ENCODE results near the gene RAB3IP.
"Not testable (repeated sequence)": the region's sequence is repeated elsewhere in the genome, so short reads cannot be mapped to it uniquely, and the experiment has no call there.

Gene RAB3IP

DNA sequence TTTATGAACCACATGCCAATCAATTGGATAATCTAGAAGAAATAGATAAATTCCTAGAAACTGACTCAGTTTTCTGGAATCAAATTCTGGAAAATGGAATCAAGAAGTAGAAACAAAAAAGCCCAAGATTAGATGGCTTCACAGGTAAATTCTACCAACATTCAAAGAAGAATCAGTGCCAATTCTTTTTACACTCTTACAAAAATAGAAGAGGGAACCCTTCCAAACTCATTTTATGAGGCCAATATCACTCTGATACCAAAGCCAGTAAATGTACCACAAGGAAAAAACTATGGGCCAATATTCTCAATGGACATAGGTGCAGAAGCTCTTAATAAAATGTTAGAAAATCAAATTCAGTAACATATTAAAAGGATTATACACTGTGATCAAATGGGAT, 50.7 kb downstream of the RAB3IP start:
- H2BK120ac ChIP-seq (ENCODE audit: low read depth, low read length) = no peak overlapping the region
- H3K4me3 ChIP-seq (ENCODE audit: low read length) = no peak overlapping the region
- DNase-seq = no peak

DNA sequence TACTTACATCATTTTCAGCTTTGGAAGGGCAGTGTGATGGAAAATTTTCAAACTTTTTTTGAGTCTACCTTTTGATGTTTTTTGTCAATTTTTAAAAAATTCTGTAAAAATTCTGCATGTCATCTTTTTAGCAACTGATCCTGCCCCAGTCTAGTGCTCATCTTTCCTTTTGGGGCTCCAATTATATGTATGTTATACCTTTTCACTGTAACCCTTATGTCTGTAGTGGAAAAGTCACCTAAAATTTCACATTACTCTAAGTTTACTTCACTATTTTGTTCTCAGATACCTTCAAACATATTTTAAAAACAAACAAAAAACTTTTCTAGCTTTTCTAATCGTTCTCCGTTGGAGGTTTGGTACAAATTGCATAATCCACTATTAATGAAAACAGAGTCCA, 53.9 kb downstream of the RAB3IP start:
- H3K9ac ChIP-seq (ENCODE audit: low read length) = no peak overlapping the region
- H3K4me1 ChIP-seq (ENCODE audit: control insufficient read depth, low read depth, low read length) = no peaks in the 10 kb centered on the region
- no peaks in the 10 kb centered on the region for H3K27me3 ChIP-seq (ENCODE audit: insufficient read depth, low read length, poor library complexity)
- no peak overlapping the region for H4K5ac ChIP-seq (ENCODE audit: low read length)
- no peak overlapping the region for H2BK15ac ChIP-seq (replicated peaks; ENCODE audit: low read depth)
- no peak overlapping the region for H3K4me2 ChIP-seq (ENCODE audit: low read length)
- H4K8ac ChIP-seq (ENCODE audit: low read depth, low read length) = no peak overlapping the region
- no peaks in the 10 kb centered on the region for H3K79me1 ChIP-seq (ENCODE audit: low read length)
- H3K18ac ChIP-seq (ENCODE audit: low read length) = no peak overlapping the region
- no peak overlapping the region for H3K4ac ChIP-seq (ENCODE audit: low read depth, low read length)
- H2AK5ac ChIP-seq (ENCODE audit: low read length) = no peak overlapping the region
- DNase-seq = no peak
- H3K23ac ChIP-seq (ENCODE audit: low read length) = no peak overlapping the region
- no peak overlapping the region for H3K56ac ChIP-seq (ENCODE audit: low read length)
- H3K36me3 ChIP-seq (ENCODE audit: control insufficient read depth, insufficient read depth, low read length) = no peaks in the 10 kb centered on the region
- 100% methylated on average over 1 of the region's 2 CpGs for WGBS (ENCODE audit: extremely low coverage, insufficient coverage, low lambda C conversion rate)
- H2BK5ac ChIP-seq (ENCODE audit: low read length) = no peak overlapping the region
- no peak overlapping the region for H2BK120ac ChIP-seq (ENCODE audit: low read depth, low read length)
- H3K79me2 ChIP-seq (ENCODE audit: control insufficient read depth, insufficient read depth, low read length) = no peaks in the 10 kb centered on the region
- H3K27ac ChIP-seq (ENCODE audit: low read depth, low read length) = no peak overlapping the region
- H3K4me3 ChIP-seq (ENCODE audit: low read length) = no peak overlapping the region

More for the DNA sequence above, 50.7 kb downstream of the RAB3IP start:
- no peak overlapping the region for H3K18ac ChIP-seq (ENCODE audit: low read length)
- H2BK5ac ChIP-seq (ENCODE audit: low read length) = no peak overlapping the region
- no peak overlapping the region for H2BK15ac ChIP-seq (replicated peaks; ENCODE audit: low read depth)
- no peak overlapping the region for H3K56ac ChIP-seq (ENCODE audit: low read length)
- H3K79me2 ChIP-seq (ENCODE audit: control insufficient read depth, insufficient read depth, low read length) = no peaks in the 10 kb centered on the region
- H3K27me3 ChIP-seq (ENCODE audit: insufficient read depth, low read length, poor library complexity) = no peaks in the 10 kb centered on the region
- no peaks in the 10 kb centered on the region for H3K79me1 ChIP-seq (ENCODE audit: low read length)
- H2AK5ac ChIP-seq (ENCODE audit: low read length) = no peak overlapping the region
- no peak overlapping the region for H3K9ac ChIP-seq (ENCODE audit: low read length)
- H4K5ac ChIP-seq (ENCODE audit: low read length) = no peak overlapping the region
- H3K4me1 ChIP-seq (ENCODE audit: control insufficient read depth, low read depth, low read length) = no peaks in the 10 kb centered on the region
- no peak overlapping the region for H3K4ac ChIP-seq (ENCODE audit: low read depth, low read length)
- no peak overlapping the region for H3K4me2 ChIP-seq (ENCODE audit: low read length)
- no peak overlapping the region for H3K23ac ChIP-seq (ENCODE audit: low read length)
- H4K8ac ChIP-seq (ENCODE audit: low read depth, low read length) = no peak overlapping the region
- H3K36me3 ChIP-seq (ENCODE audit: control insufficient read depth, insufficient read depth, low read length) = no peaks in the 10 kb centered on the region
- H3K27ac ChIP-seq (ENCODE audit: low read depth, low read length) = no peak overlapping the region

DNA sequence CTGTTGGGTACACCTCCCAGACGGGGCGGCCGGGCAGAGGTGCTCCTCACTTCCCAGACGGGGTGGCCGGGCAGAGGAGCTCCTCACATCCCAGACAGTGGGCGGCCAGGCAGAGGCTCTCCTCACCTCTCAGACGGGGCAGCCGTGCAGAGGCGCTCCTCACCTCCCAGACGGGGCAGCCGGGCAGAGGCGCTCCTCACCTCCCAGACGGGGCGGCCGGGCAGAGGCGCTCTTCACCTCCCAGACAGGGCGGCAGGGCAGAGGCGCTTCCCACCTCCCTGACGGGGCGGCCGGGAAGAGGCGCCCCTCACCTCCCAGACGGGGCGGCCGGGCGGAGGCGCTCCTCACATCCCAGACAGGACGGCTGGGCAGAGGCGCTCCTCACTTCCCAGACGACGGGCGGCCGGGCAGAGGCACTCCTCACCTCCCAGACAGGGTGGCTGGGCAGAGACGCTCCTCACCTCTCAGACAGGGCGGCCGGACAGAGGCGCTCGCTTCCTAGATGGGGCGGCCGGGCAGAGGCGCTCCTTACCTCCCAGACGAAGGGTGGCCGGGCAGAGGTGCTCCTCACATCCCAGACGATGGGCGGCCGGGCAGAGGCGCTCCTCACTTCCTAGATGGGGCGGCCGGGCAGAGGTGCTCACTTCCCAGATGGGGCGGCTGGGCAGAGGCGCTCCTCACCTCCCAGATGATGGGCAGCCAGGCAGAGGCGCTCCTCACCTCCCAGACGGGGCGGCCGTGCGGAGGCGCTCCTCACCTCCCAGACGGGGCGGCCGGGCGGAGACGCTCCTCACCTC, 68.6 kb downstream of the RAB3IP start:
- H3K4me2 ChIP-seq (ENCODE audit: low read length); H3K79me1 ChIP-seq (ENCODE audit: low read length); H3K27me3 ChIP-seq (ENCODE audit: insufficient read depth, low read length, poor library complexity); DNase-seq; H3K27ac ChIP-seq (ENCODE audit: low read depth, low read length); H3K56ac ChIP-seq (ENCODE audit: low read length); H2BK15ac ChIP-seq (replicated peaks; ENCODE audit: low read depth); H3K79me2 ChIP-seq (ENCODE audit: control insufficient read depth, insufficient read depth, low read length); H3K23ac ChIP-seq (ENCODE audit: low read length); H3K36me3 ChIP-seq (ENCODE audit: control insufficient read depth, insufficient read depth, low read length); H3K4me3 ChIP-seq (ENCODE audit: low read length); H2BK5ac ChIP-seq (ENCODE audit: low read length); H2BK120ac ChIP-seq (ENCODE audit: low read depth, low read length); H3K18ac ChIP-seq (ENCODE audit: low read length); H4K5ac ChIP-seq (ENCODE audit: low read length); H3K4me1 ChIP-seq (ENCODE audit: control insufficient read depth, low read depth, low read length); H4K8ac ChIP-seq (ENCODE audit: low read depth, low read length); H3K4ac ChIP-seq (ENCODE audit: low read depth, low read length); H2AK5ac ChIP-seq (ENCODE audit: low read length); H3K9ac ChIP-seq (ENCODE audit: low read length): not testable (repeated sequence)
- no CpG with 5 or more reads among the region's 62 CpGs for WGBS (ENCODE audit: extremely low coverage, insufficient coverage, low lambda C conversion rate)

DNA sequence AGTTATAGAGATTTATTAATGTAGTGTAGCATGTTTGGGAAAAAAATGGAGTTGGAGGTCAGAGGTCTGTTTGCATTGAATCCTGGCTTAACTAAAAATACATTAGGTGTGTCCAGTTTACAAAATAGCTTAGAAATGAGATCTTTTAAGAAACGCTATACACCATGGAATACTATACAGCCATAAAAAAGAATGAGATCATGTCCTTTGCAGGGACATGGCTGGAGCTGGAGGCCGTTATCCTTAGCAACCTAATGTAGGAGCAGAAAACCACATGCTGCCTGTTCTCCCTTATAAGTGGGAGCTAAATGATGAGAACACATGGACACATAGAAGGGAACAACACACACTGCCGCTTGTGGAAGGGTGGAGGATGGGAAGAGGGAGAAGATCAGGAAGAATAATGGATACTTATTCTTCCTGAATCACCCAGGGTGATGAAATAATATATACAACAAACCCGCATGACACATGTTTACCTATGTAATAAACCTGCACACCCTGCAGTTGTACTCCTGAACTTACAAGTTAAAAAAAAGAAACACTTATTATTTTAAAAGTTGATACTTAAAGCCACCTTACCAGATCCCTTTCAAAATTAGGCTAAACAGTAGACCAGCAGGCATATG, 72.3 kb downstream of the RAB3IP start:
- no peak overlapping the region for H2AK5ac ChIP-seq (ENCODE audit: low read length)
- no peak overlapping the region for H2BK120ac ChIP-seq (ENCODE audit: low read depth, low read length)
- no peak overlapping the region for H3K4me3 ChIP-seq (ENCODE audit: low read length)
- no peak overlapping the region for H3K4me2 ChIP-seq (ENCODE audit: low read length)
- no peak for DNase-seq
- no peak overlapping the region for H4K5ac ChIP-seq (ENCODE audit: low read length)
- H3K23ac ChIP-seq (ENCODE audit: low read length) = no peak overlapping the region
- H3K27ac ChIP-seq (ENCODE audit: low read depth, low read length) = no peak overlapping the region
- no peak overlapping the region for H2BK15ac ChIP-seq (replicated peaks; ENCODE audit: low read depth)
- no peak overlapping the region for H3K4ac ChIP-seq (ENCODE audit: low read depth, low read length)
- H3K79me1 ChIP-seq (ENCODE audit: low read length) = no peaks in the 10 kb centered on the region
- H3K9ac ChIP-seq (ENCODE audit: low read length) = no peak overlapping the region
- H3K27me3 ChIP-seq (ENCODE audit: insufficient read depth, low read length, poor library complexity) = no peaks in the 10 kb centered on the region
- no peak overlapping the region for H3K56ac ChIP-seq (ENCODE audit: low read length)
- H3K18ac ChIP-seq (ENCODE audit: low read length) = no peak overlapping the region
- H4K8ac ChIP-seq (ENCODE audit: low read depth, low read length) = no peak overlapping the region
- no CpG with 5 or more reads among the region's 4 CpGs for WGBS (ENCODE audit: extremely low coverage, insufficient coverage, low lambda C conversion rate)
- no peak overlapping the region for H2BK5ac ChIP-seq (ENCODE audit: low read length)
- no peaks in the 10 kb centered on the region for H3K79me2 ChIP-seq (ENCODE audit: control insufficient read depth, insufficient read depth, low read length)
- H3K36me3 ChIP-seq (ENCODE audit: control insufficient read depth, insufficient read depth, low read length) = no peaks in the 10 kb centered on the region
- no peaks in the 10 kb centered on the region for H3K4me1 ChIP-seq (ENCODE audit: control insufficient read depth, low read depth, low read length)

DNA sequence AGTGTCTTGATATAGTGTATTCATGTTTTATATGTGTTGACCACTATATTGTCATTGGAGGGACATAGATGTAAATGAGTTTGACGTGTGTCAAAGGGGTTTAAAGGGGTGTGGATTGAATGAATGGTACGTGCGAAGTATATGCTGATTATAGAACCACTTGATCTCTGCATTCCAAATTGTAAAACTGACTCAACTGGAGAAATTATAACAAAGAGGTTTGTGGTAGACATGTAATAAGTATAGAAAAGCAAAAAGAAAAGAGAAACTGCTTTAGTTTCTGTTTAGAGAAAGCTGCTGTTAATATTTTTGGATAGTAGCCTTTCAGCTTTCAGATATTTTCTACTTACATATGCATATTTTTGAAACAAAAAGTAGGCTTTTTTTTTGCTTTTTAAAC, 77.4 kb downstream of the RAB3IP start:
- H2BK5ac ChIP-seq (ENCODE audit: low read length) = no peak overlapping the region
- no peaks in the 10 kb centered on the region for H3K27me3 ChIP-seq (ENCODE audit: insufficient read depth, low read length, poor library complexity)
- H4K8ac ChIP-seq (ENCODE audit: low read depth, low read length) = no peak overlapping the region
- H3K56ac ChIP-seq (ENCODE audit: low read length) = no peak overlapping the region
- no peak overlapping the region for H2AK5ac ChIP-seq (ENCODE audit: low read length)
- no peaks in the 10 kb centered on the region for H3K4me1 ChIP-seq (ENCODE audit: control insufficient read depth, low read depth, low read length)
- no peak overlapping the region for H3K27ac ChIP-seq (ENCODE audit: low read depth, low read length)
- no peak overlapping the region for H2BK15ac ChIP-seq (replicated peaks; ENCODE audit: low read depth)
- H3K36me3 ChIP-seq (ENCODE audit: control insufficient read depth, insufficient read depth, low read length) = no peaks in the 10 kb centered on the region
- H3K4me2 ChIP-seq (ENCODE audit: low read length) = no peak overlapping the region
- DNase-seq = no peak
- no peaks in the 10 kb centered on the region for H3K79me2 ChIP-seq (ENCODE audit: control insufficient read depth, insufficient read depth, low read length)
- H3K23ac ChIP-seq (ENCODE audit: low read length) = no peak overlapping the region
- no peak overlapping the region for H3K18ac ChIP-seq (ENCODE audit: low read length)
- no peak overlapping the region for H3K9ac ChIP-seq (ENCODE audit: low read length)
- WGBS (ENCODE audit: extremely low coverage, insufficient coverage, low lambda C conversion rate) = 100% methylated on average over 3 of the region's 3 CpGs
- H2BK120ac ChIP-seq (ENCODE audit: low read depth, low read length) = no peak overlapping the region
- no peaks in the 10 kb centered on the region for H3K79me1 ChIP-seq (ENCODE audit: low read length)
- H3K4me3 ChIP-seq (ENCODE audit: low read length) = no peak overlapping the region
- no peak overlapping the region for H4K5ac ChIP-seq (ENCODE audit: low read length)
- no peak overlapping the region for H3K4ac ChIP-seq (ENCODE audit: low read depth, low read length)

Measured in mesendoderm (in vitro differentiated cells).